Neural cell (in vitro differentiated cells): Measurements from ENCODE around the gene MAOB.

Experiments
- CTCF ChIP-seq: fragments of 450-650 bp; IDR thresholded peaks from 2 replicates; pipeline ENCODE4 v1.5.1; 2014; ENCODE audit warnings: antibody characterized with exemption, mild to moderate bottlenecking, moderate library complexity; ENCODE audit not compliant: poor library complexity, severe bottlenecking
- EP300 ChIP-seq: fragments of 450-650 bp; conservative IDR thresholded peaks from 2 replicates; pipeline ENCODE4 v1.6.1; 2014; ENCODE audit warnings: antibody characterized with exemption, mild to moderate bottlenecking, moderate library complexity; ENCODE audit not compliant: poor library complexity, severe bottlenecking
- EZH2 ChIP-seq: fragments of 200-600, 300-800 bp; shearing (Covaris generic), sonication (generic); IDR thresholded peaks from 2 replicates; pipeline ENCODE4 v1.6.1; 2014; ENCODE audit warnings: antibody characterized with exemption, low read length, borderline replicate concordance, mild to moderate bottlenecking; ENCODE audit not compliant: insufficient read depth, poor library complexity, severe bottlenecking
- MXI1 ChIP-seq: fragments of 450-650 bp; conservative IDR thresholded peaks from 2 replicates; pipeline ENCODE4 v1.6.1; 2014; ENCODE audit warnings: antibody characterized with exemption, mild to moderate bottlenecking; ENCODE audit not compliant: poor library complexity, severe bottlenecking
- POLR2AphosphoS5 ChIP-seq: IDR thresholded peaks from 2 replicates; pipeline ENCODE4 v1.6.1; 2012
- REST ChIP-seq: IDR thresholded peaks from 2 replicates; pipeline ENCODE4 v1.6.1; 2012; ENCODE audit warnings: borderline replicate concordance
- SMC3 ChIP-seq: fragments of 450-650 bp; conservative IDR thresholded peaks from 2 replicates; pipeline ENCODE4 v1.6.1; 2014; ENCODE audit warnings: antibody characterized with exemption, mild to moderate bottlenecking, moderate library complexity; ENCODE audit not compliant: poor library complexity
- TAF1 ChIP-seq: IDR thresholded peaks from 2 replicates; pipeline ENCODE4 v1.6.1; 2012; ENCODE audit warnings: low read depth

- TF ChIP-seq EZH2 (no peak), EP300 (no peak), SMC3 (no peak), POLR2AphosphoS5 (no peak), TAF1 (no peak), CTCF (no peak), MXI1 (no peak), REST (no peak)
Measured at GRCh38 chrX:43840265-43840664, 42.0 kb downstream of the MAOB start.
